PC-9 (cell line): ENCODE measurements around the gene TCHP. TPM values are rescaled to one million over a fixed set of nuclear protein-coding genes. Genes with fewer than 3 reads are reported as not detected.
"Not testable (repeated sequence)": the region's sequence is repeated elsewhere in the genome, so short reads cannot be mapped to it uniquely, and the experiment has no call there.

Source experiments
- BruUV-seq: library from RNA; stranded (reverse); fragments of 400-500 nt; replicated peaks from 2 replicates; lab custom pipeline; 2021; lab: Mats Ljungman, UMichigan
- CTCF ChIA-PET: fragments of 300-600 bp; sonication (Branson Sonifier 250); formaldehyde crosslinking; loops from one replicate; lab custom pipeline; 2022; ENCODE audit warnings: antibody characterized with exemption; lab: Charles Lee
- POLR2A ChIA-PET: fragments of 300-600 bp; sonication (Branson Sonifier 250); formaldehyde crosslinking; loops from one replicate; lab custom pipeline; 2022; ENCODE audit warnings: antibody characterized with exemption; ENCODE audit not compliant: unreplicated experiment; lab: Charles Lee
- DNase-seq, 2 experiments: peaks; one replicate each; pipeline versions ENCODE4 v3.0.0 to v3.0.0-alpha.2; 2015 to 2022; ENCODE audit warnings: mixed read lengths in 1 of 2
- H2AFZ ChIP-seq: fragments of 200-600 bp; sonication (generic); 2 replicates; pipeline ENCODE4 v1.8.1; 2017; ENCODE audit warnings: antibody characterized with exemption
- H3F3A ChIP-seq: fragments of 200-600 bp; sonication (generic); 2 replicates; pipeline ENCODE4 v1.8.1; 2017; ENCODE audit warnings: antibody characterized with exemption, mild to moderate bottlenecking, low read depth; ENCODE audit not compliant: insufficient read depth
- H3K27ac ChIP-seq: fragments of 200-600 bp; sonication (generic); 2 replicates; pipeline ENCODE4 v1.6.1; 2016; ENCODE audit warnings: mixed run types
- H3K27me3 ChIP-seq: fragments of 200-600 bp; sonication (generic); 2 replicates; pipeline ENCODE4 v1.6.1; 2016; ENCODE audit warnings: low read depth, mixed run types; ENCODE audit not compliant: insufficient read depth
- H3K36me3 ChIP-seq: fragments of 200-600 bp; sonication (generic); 2 replicates; pipeline ENCODE4 v1.6.1; 2016; ENCODE audit warnings: low read depth, mixed run types
- H3K4me1 ChIP-seq: fragments of 200-600 bp; sonication (generic); replicated peaks from 2 replicates; pipeline ENCODE4 v1.6.1; 2016; ENCODE audit warnings: mixed run types; ENCODE audit not compliant: insufficient read depth
- H3K4me2 ChIP-seq: fragments of 200-600 bp; sonication (generic); 2 replicates; pipeline ENCODE4 v1.6.1; 2017; ENCODE audit warnings: mixed run types
- H3K4me3 ChIP-seq: fragments of 200-600 bp; sonication (generic); 2 replicates; pipeline ENCODE4 v1.6.1; 2016; ENCODE audit warnings: mixed run types
- H3K79me2 ChIP-seq: fragments of 200-600 bp; sonication (generic); 2 replicates; pipeline ENCODE4 v1.6.1; 2017; ENCODE audit warnings: low read depth, mixed run types
- H3K9me2 ChIP-seq: fragments of 200-600 bp; sonication (generic); 2 replicates; pipeline ENCODE4 v1.8.1; 2017; ENCODE audit warnings: mild to moderate bottlenecking; ENCODE audit not compliant: insufficient read depth
- H3K9me3 ChIP-seq: fragments of 200-600 bp; sonication (generic); 2 replicates; pipeline ENCODE4 v1.8.1; 2016; ENCODE audit warnings: low read depth; ENCODE audit not compliant: insufficient read depth
- H4K20me1 ChIP-seq: fragments of 200-600 bp; sonication (generic); 2 replicates; pipeline ENCODE4 v1.8.1; 2017; ENCODE audit not compliant: insufficient read depth
- EZH2 ChIP-seq: fragments of 200-600 bp; sonication (generic); IDR thresholded peaks from 2 replicates; pipeline ENCODE4 v1.8.0; 2017; ENCODE audit warnings: antibody characterized with exemption, low read depth
- intact Hi-C: fragments of 100-400 bp; cut with micrococcal nuclease; formaldehyde crosslinking; loops from one replicate; pipeline ENCODE4 v1.10.0; 2022; ENCODE audit not compliant: unreplicated experiment
- total RNA-seq: library from RNA; stranded (reverse); gene quantifications from 2 replicates; pipeline ENCODE4 v1.2.3, GENCODE V29; 2021
- TF ChIP-seq, protein P1 (sequence below): fragments of 200-600 bp; sonication (generic); conservative IDR thresholded peaks from 2 replicates; pipeline ENCODE4 v1.6.1; 2017; ENCODE audit warnings: mixed run types, antibody characterized with exemption, mild to moderate bottlenecking, moderate library complexity

Gene TCHP
- total RNA-seq, 1 experiment from 2014 or later, result 17.6 TPM

DNA sequence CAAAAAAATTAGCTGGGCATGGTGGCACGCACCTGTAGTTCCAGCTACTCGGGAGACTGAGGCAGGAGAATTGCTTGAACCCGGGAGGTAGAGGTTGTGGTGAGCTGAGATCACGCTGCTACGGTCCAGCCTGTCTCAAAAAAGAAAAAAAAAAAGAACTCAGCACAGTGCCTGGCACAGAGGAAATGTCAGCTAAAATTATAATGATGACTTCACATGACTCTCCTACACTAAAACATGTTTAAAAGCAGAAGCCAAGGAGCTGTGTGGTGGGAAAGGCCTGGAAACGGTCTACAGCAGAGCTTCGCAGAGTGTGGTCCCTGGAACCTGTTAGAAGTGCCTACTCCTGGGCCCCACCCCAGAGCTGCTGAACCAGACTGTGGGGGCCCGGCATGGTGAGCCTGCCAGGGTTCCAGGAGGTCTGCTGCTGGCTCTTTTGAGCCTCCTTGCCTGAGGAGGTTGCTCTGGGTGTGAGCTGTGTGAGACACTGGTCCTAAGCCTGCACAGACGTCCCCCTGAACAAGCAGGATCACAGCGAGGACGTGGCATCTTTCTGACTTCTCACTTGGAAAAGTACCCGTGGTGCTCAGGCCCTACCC is 28.1 kb downstream of the TCHP start:
- Histone ChIP-seq H3K79me2 (no peaks in the 10 kb centered on the region), H2AFZ (no peak overlapping the region), H3K4me3 (no peak overlapping the region), H3K27me3 (no peaks in the 10 kb centered on the region), H3K4me2 (no peak overlapping the region), H3K9me3 (no peaks in the 10 kb centered on the region), H3K27ac (no peak overlapping the region), H3K4me1 (0 out of 2 replicates have a peak, but pooled peaks cover 3% of the 10 kb centered on the region), H4K20me1 (no peaks in the 10 kb centered on the region), H3K9me2 (no peaks in the 10 kb centered on the region), H3F3A (peaks cover 13% of the 10 kb centered on the region; the same call in 1 of the 2 replicates), H3K36me3 (0 out of 2 replicates have a peak, but pooled peaks cover 12% of the 10 kb centered on the region)
- DNase-seq, result no peak
- intact Hi-C loops, result no loop called here
- no TSS peak for BruUV-seq
- TF ChIP-seq, protein P1, sequence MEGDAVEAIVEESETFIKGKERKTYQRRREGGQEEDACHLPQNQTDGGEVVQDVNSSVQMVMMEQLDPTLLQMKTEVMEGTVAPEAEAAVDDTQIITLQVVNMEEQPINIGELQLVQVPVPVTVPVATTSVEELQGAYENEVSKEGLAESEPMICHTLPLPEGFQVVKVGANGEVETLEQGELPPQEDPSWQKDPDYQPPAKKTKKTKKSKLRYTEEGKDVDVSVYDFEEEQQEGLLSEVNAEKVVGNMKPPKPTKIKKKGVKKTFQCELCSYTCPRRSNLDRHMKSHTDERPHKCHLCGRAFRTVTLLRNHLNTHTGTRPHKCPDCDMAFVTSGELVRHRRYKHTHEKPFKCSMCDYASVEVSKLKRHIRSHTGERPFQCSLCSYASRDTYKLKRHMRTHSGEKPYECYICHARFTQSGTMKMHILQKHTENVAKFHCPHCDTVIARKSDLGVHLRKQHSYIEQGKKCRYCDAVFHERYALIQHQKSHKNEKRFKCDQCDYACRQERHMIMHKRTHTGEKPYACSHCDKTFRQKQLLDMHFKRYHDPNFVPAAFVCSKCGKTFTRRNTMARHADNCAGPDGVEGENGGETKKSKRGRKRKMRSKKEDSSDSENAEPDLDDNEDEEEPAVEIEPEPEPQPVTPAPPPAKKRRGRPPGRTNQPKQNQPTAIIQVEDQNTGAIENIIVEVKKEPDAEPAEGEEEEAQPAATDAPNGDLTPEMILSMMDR, result no peak
- TF ChIP-seq EZH2, result no peak
- ChIA-PET CTCF (interaction anchor here (0.7 kb wide), 1 partner anchor 16 kb away, joined by 5 read pairs; no protein-coding TSS in a partner anchor), POLR2A (no interaction called here)

DNA sequence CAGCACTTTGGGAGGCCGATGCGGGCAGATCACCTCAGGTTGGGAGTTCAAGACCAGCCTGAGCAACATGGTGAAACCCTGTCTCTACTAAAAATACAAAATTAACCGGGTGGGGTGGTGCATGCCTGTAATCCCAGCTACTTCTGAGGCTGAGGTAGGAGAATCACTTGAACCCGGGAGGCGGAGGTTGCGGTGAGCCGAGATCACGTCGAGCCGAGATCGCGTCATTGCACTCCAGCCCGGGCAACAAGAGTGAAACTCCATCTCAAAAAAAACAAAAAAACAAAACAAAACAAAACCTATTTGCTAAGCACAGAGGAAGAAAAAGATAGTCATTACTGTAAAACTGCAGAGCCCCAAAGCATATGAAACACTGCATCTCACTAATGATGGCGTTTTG is 29.3 kb downstream of the TCHP start:
- H3K9me3 ChIP-seq, intact Hi-C loops, H4K20me1 ChIP-seq, H2AFZ ChIP-seq, BruUV-seq, H3K27ac ChIP-seq, H3K4me1 ChIP-seq, H3K9me2 ChIP-seq, H3K4me2 ChIP-seq, H3K4me3 ChIP-seq, H3K79me2 ChIP-seq, H3K27me3 ChIP-seq, DNase-seq: not testable (repeated sequence)
- Histone ChIP-seq H3K36me3 (0 out of 2 replicates have a peak, but pooled peaks cover 12% of the 10 kb centered on the region), H3F3A (peaks cover 12% of the 10 kb centered on the region; the same call in 1 of the 2 replicates)
- ChIA-PET CTCF (interaction anchor here (0.6 kb wide), 1 partner anchor 171 kb away, joined by 3 read pairs; no protein-coding TSS in a partner anchor), POLR2A (interaction anchor here (0.6 kb wide), 1 partner anchor 141 kb away, joined by 3 read pairs; no protein-coding TSS in a partner anchor)

DNA sequence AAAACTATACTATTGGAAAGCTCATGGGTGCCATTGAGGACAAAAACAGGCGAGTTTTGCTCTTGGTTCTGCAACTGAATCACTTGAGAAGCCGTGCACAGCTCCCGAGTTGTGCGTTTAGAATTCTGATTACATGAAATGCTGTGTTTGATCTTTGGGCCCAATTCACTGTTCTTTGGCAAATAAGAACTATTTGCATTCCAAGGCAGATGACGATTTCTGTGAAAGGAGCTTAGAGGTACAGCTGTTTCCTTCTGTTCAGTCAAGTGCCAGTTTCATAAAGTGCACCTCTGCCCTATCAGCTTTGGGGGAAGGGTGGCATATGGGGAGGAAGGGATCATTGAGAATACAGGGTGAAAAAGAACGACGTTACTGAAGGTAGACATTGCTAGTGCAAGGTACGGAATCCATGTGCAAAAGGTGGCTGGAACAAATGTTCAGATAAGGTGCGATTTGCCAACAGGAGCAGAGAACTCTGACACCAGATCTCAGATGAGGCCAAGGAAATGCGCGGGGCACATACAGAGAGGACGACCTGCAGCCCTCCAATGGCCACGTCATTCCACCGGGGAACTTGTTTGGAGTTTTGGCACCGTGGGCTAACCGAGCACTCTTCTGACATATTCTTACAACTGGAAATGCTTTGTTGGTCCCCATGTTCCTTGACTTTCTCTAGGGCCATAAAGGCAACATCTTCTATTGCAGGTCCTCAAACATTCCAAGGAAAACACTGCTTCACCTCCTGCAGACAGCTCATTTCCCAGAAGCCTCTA is 30.1 kb downstream of the TCHP start:
- no peaks in the 10 kb centered on the region for H3K79me2 ChIP-seq
- no peaks in the 10 kb centered on the region for H3K27me3 ChIP-seq
- ChIA-PET CTCF (interaction anchor here (0.6 kb wide), 1 partner anchor 77 kb away, joined by 3 read pairs; no protein-coding TSS in a partner anchor), POLR2A (no interaction called here)
- no peaks in the 10 kb centered on the region for H4K20me1 ChIP-seq
- no peak overlapping the region for H3K4me2 ChIP-seq
- 0 out of 2 replicates have a peak, but pooled peaks cover 3% of the 10 kb centered on the region for H3K4me1 ChIP-seq
- BruUV-seq, result no TSS peak
- DNase-seq, result no peak
- H3K36me3 ChIP-seq, result 0 out of 2 replicates have a peak, but pooled peaks cover 12% of the 10 kb centered on the region
- H3F3A ChIP-seq, result peaks cover 12% of the 10 kb centered on the region; the same call in 1 of the 2 replicates
- intact Hi-C loops, result no loop called here
- no peak overlapping the region for H3K27ac ChIP-seq
- H3K9me2 ChIP-seq, result no peaks in the 10 kb centered on the region
- H3K4me3 ChIP-seq, result no peak overlapping the region
- H2AFZ ChIP-seq, result no peak overlapping the region
- no peaks in the 10 kb centered on the region for H3K9me3 ChIP-seq
- TF ChIP-seq, protein P1, result no peak
- no peak for TF ChIP-seq EZH2
